GM13976 (cell line): Measurements from ENCODE around the gene TBXA2R.
"Not testable (repeated sequence)": the region's sequence is repeated elsewhere in the genome, so short reads cannot be mapped to it uniquely, and the experiment has no call there.

Experiments used
- DNase-seq: peaks from one replicate; pipeline ENCODE4 v3.0.0; 2012; ENCODE audit warnings: low spot score
- in situ Hi-C: fragments of 300-500 bp; cut with MboI; formaldehyde crosslinking; loops from one replicate; pipeline ENCODE4 v1.12.0; 2022; ENCODE audit warnings: low sequenced_read_pairs, mixed read lengths, inconsistent platforms; ENCODE audit not compliant: unreplicated experiment
- TF ChIP-seq, protein P1 (sequence below): IDR thresholded peaks from 2 replicates; pipeline ENCODE4 v1.5.1; 2012; ENCODE audit warnings: borderline replicate concordance, mild to moderate bottlenecking; ENCODE audit not compliant: insufficient read depth; ENCODE audit errors: extremely low read depth, missing control alignments, control extremely low read depth

Gene TBXA2R

DNA sequence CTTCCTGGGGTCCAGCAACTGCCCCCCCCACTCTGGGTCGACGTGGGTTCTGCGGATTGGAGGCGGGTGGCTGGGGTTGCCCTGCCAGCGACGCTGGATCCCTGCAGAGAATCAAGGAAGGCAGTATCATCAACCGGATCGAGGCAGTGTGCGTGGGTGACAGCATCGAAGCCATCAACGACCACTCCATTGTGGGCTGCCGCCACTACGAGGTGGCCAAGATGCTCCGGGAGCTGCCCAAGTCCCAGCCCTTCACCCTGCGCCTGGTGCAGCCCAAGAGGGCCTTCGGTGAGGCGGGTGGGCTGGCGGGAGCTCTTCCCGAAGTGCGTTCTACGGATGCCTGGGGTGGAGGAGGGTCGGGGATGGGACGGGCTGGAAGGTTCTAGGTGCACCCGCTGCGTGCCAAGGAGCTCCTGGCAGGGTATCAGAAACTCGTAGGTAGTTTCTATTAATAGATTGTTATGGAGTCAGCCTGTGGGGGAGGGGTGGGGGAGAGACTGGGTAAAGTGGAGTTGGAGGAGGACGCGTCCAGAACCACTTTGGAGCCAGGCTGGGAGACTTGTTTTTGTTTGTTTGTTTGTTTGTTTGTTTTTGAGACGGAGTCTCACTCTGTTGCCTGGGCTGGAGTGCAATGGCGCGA is 19.8 kb downstream of the TBXA2R start:
- in situ Hi-C loops: no loop called here
- DNase-seq: no peak
- TF ChIP-seq, protein P1, sequence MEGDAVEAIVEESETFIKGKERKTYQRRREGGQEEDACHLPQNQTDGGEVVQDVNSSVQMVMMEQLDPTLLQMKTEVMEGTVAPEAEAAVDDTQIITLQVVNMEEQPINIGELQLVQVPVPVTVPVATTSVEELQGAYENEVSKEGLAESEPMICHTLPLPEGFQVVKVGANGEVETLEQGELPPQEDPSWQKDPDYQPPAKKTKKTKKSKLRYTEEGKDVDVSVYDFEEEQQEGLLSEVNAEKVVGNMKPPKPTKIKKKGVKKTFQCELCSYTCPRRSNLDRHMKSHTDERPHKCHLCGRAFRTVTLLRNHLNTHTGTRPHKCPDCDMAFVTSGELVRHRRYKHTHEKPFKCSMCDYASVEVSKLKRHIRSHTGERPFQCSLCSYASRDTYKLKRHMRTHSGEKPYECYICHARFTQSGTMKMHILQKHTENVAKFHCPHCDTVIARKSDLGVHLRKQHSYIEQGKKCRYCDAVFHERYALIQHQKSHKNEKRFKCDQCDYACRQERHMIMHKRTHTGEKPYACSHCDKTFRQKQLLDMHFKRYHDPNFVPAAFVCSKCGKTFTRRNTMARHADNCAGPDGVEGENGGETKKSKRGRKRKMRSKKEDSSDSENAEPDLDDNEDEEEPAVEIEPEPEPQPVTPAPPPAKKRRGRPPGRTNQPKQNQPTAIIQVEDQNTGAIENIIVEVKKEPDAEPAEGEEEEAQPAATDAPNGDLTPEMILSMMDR: no peak

DNA sequence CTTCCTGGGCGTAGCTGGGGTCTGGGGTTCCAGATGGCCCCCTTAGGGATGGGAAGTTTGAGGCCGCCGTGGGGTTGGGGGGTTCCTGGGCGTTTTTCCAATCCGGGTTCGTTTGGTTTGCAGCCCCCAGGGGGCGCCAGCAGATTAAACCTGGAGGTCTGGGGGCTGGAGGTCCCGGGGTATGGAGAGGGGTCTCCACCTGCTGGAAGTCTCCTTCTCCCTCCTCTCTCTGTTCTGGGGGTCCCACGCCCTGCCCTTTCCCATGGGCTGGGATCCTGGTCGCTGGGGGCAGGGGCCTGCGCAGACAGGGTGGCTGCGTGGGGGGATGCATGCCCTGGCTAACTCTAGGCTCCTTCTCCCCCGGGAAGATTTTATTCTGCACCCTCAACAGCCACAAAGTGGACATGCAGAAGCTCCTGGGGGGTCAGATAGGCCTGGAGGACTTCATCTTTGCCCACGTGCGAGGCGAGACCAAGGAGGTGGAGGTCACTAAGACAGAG is 20.5 kb downstream of the TBXA2R start:
- in situ Hi-C loops: no loop called here
- peak; percentile 81 for DNase-seq
- TF ChIP-seq, protein P1: peak; percentile 38

DNA sequence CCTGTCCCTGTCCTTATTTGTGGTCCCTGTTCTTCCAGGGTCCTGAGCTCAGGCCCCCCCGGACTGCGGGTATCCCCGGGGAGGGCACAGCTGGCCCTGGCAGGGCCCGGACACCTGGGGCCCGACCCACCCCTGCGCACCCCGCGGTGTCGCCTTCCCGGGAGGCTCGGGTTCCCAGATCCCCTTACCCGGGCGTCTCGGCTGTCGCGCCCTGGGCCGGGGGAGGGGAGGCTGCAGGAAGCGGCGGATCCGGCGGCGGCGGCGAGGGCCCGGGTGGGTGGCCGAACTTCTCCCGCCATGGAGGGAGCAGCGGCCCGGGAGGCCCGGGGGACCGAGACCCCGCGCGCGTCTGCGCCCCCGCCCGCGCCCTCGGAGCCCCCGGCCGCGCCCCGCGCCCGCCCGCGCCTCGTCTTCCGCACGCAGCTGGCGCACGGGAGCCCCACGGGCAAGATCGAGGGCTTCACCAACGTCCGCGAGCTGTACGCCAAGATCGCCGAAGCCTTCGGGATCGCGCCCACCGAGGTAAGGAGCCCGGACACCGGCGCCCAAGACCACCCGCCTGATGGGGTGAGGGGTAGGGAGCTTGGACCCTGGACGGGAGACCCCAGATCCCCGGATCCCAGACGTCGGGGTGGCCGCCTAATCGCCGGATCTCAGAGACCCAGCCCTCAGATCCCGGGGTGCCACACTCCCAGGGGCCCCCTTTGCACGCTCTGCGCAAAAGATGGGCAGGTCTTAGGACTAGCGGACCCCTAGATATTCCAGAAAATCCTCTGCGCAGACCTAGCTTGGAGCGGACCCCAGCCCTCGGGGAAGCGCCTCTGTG is 21.2 kb downstream of the TBXA2R start, which contains the start of gene GIPC3:
Gene GIPC3 (plus strand): TSS at position 178 of the 826 bp plus-strand sequence. CDS start 120 bp downstream, at position 298.
- no peak for DNase-seq
- in situ Hi-C loops: no loop called here
- TF ChIP-seq, protein P1: no peak

DNA sequence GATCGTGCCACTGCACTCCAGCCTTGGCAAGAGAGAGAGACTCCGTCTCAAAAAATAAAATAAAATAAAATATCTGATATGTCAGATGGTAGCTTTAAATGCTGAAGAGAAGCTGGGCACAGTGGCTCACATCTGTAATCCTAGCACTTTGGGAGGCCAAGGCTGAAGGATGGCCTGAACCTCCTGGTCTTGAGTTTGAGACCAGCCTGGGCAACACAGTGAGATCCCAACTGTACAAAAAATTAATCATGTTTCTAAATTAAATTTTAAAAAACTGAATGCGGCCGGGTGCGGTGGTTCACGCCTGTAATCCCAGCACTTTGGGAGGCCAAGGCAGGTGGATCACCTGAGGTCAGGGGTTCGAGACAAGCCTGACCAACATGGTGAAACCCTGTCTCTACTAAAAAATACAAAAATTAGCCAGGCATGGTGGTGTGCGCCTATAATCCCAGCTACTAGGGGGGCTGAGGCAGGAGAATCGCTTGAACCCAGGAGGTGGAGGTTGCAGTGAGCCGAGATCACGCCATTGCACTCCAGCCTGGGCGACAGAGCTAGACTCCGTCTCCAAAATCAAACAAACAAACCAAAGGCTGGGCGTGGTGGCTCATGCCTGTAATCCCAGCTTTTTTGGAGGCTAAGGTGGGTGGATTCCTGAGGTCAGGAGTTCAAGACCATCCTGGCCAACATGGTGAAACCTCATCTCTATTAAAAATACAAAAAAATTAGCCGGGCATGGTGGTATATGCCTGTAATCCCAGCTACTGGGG is 22.5 kb downstream of the TBXA2R start:
- DNase-seq, in situ Hi-C loops: not testable (repeated sequence)

DNA sequence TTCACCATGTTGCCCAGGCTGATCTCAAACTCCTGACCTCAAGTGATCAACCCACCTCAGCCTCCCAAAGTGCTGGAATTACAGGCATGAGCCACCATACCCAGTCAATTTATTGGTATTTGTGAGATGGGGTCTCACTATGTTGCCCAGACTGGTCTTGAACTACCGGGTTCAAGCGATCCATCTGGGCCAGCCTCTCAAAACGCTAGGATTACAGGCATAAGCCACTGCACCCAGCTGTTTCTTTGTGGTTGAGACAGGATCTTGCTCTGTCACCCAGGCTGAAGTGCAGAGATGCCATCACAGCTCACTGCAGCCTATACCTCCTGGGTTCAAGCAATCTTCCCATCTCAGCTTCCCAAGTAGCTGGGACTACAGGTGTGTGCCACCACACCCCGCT is 24.9 kb downstream of the TBXA2R start:
- DNase-seq, in situ Hi-C loops: not testable (repeated sequence)

DNA sequence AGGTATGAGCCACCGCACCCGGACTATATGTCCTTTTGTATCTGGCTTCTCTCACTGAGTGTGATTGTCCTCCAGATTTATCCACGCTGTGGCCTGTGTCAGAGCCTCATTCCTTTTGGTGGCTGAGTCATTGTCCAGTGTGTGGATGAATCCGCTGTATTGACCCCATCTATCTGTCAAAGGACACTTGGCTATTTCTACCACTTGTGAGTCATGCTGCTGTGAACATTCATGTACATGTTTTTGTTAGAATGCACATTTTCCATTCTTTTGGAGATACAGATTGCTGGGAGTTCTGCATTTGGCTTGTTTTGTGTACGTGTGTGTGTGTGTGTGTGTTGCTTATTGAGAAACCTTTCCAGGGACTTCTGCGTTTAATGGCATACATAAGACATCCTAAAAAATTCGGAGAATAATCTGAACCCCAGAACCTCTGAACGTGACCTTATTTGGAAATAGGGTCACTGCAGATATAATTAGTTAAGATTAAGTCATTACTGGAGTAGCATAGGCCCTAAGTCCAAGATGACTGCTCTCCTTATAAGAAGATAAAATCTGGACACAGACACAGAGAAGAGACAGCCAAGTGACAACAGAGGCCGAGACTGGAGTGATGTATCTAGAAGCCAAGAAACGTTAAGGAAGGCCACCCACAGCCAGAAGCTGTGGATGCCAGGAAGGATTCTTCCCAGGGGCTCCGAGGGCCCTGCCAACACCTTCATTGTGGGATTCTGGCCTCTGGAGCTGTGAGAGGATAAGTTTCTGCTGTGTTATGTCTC is 26.3 kb downstream of the TBXA2R start:
- TF ChIP-seq, protein P1: no peak

DNA sequence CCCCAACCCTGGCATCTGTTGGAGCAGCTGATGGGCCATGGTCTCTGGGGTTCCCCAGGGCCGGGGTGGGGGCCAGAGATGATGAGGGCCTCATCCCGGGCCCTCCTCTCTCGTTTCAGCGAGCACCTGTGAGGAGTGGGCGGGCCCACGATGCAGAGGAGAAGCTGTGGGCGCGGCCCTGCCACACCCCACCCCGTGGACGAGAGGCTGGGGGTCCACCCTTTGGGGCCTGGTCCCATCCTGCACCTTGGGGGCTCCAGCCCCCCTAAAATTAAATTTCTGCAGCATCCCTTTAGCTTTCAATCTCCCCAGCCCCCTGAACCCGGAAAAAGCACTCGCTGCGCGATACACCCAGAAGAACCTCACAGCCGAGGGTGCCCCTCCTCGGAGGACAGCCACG is 28.3 kb downstream of the TBXA2R start:
- DNase-seq: no peak
- in situ Hi-C loops: no loop called here

More for the DNA sequence above, 26.3 kb downstream of the TBXA2R start:
- in situ Hi-C loops: no loop called here
- no peak for DNase-seq

More for the DNA sequence above, 28.3 kb downstream of the TBXA2R start:
- TF ChIP-seq, protein P1: no peak
